ENCODE results near the gene FTSJ1.
A peak's percentile ranks its signal among the peaks of the same experiment; 100 is the strongest.
"Not testable (repeated sequence)": the region's sequence is repeated elsewhere in the genome, so short reads cannot be mapped to it uniquely, and the experiment has no call there.

The FTSJ1 gene

GRCh38 chrX:48520976-48521352 lies 45.0 kb downstream of the FTSJ1 start:
- DNase-seq (ENCODE audit: low read depth in 1 of 2, low spot score in 1 of 2): no peak

GRCh38 chrX:48521353-48522243 lies 45.6 kb downstream of the FTSJ1 start, which contains the start of gene EBP:
EBP (plus strand) TSS chrX:48521808; CDS start chrX:48523772, 1,964 bp downstream.
- peak; percentile 84 to 86 for DNase-seq (ENCODE audit: low read depth in 1 of 2, low spot score in 1 of 2)

DNA sequence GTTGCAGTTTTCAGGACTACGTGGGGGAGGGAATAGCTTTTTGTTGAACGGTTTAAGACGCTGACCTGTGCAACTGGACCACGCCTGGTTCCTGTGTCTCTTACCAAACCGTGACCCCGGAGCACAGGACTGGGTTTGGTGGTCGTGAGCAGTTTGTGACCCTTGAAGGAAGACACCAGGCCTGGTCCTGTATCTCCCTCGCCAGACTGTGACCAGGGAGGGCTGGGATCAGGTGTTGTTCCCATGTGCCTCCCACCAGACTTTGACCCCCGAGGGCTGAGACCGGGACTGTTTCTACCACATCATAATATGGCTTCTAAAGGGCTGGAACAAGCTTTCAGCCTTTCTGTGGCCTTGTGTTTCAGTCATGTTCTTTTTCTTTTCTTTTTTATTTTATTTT lies 46.3 kb downstream of the FTSJ1 start:
- no peak for DNase-seq (ENCODE audit: low read depth in 1 of 2, low spot score in 1 of 2)

GRCh38 chrX:48523682-48524081 lies 47.7 kb downstream of the FTSJ1 start:
- DNase-seq (ENCODE audit: low read depth in 1 of 2, low spot score in 1 of 2): no peak

DNA sequence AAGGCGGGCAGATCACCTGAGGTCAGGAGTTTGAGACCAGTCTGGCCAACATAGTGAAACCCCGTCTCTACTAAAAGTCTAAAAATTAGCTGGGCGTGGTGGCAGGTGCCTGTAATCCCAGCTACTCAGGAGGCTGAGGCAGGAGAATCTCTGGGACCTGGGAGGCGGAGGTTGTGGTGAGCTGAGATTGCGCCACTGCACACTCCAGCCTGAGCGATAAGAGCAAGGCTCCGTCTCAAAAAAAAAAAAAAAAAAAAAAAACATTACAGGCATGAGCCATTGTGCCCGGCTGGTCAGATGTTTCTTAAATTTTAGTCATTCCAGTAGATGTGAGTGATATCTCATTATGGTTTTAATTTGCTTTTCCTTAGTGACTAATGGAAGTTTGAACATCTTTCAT lies 49.9 kb downstream of the FTSJ1 start:
- not testable (repeated sequence) for DNase-seq (ENCODE audit: low read depth in 1 of 2, low spot score in 1 of 2)

DNA sequence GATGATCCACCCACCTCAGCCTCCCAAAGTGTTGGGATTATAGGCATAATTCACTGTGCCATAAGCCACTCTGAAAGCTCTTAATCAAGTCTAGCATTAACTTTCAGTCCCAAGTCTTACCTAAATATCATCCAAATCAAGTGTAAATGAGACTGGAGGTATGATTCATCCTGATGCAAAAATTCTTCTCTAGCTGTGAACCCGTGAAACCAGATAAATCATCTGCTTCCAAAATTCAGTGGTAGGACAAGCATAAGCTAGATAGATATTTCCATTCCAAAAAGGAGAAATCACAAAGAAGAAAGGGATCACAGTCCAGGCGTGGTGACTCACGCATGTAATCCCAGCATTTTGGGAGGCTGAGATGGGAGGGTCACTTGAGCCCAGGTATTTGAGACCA lies 54.7 kb downstream of the FTSJ1 start:
- DNase-seq (ENCODE audit: low read depth in 1 of 2, low spot score in 1 of 2): no peak

DNA sequence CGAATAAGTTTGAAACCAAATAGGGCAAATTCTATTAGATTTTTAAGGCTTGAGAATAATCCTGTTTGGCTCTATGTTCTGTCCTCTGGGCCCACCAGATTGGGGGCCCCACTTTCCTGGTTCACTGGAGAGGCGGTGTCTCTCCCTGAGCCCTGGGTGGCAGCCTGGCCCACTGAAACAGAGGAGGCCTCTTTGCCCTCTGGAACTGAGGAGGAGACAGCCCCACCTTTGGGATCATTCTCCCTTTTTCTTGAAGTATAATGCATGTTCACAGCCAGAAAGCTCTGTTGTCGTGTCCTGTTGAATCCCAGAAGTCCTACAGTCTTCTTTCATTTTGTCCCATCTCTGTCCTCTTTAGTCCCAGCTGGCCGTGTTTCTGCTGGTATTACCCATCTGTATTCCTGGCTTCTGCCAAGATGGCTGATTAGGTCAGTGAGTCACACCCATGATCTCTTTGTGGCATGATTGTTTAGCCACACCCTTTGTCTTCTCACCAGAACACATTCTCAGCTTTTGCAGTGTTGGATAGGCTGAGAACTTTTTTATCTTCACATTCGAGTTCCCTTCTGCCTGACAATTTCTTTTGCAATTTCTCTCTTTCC lies 55.5 kb downstream of the FTSJ1 start:
- no peak for DNase-seq (ENCODE audit: low read depth in 1 of 2, low spot score in 1 of 2)

DNA sequence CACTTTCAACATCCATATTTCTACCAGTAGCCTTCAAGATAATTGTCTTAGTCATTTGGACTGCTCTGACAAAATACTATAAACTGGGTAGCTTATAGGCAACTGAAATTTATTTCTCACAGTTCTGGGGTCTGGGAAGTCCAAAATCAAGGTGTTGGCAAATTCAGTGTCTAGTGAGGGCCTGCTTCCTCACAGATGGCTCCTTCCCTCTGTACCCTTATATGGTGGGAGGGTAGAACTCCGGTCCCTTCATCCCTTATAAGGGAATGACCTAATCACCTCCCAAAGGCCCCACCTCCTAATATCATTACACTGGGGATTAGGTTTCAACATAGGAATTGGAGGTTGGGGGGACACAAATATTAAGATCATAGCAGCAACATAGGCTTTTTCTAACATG lies 56.2 kb downstream of the FTSJ1 start:
- DNase-seq (ENCODE audit: low read depth in 1 of 2, low spot score in 1 of 2): no peak

GRCh38 chrX:48533165-48533564 lies 57.2 kb downstream of the FTSJ1 start:
- no peak for DNase-seq (ENCODE audit: low read depth in 1 of 2, low spot score in 1 of 2)
